GM12872 (cell line): ENCODE data around the gene ITCH.

Experiments used
- CTCF ChIP-seq: IDR thresholded peaks from 3 replicates; pipeline ENCODE4 v1.5.1; 2011; ENCODE audit warnings: low read depth, mild to moderate bottlenecking, low read length, moderate library complexity; ENCODE audit not compliant: insufficient read depth

Gene ITCH

GRCh38 chr20:34473262-34473883, 110.3 kb downstream of the ITCH start:
- TF ChIP-seq CTCF, result peak; percentile 50

GRCh38 chr20:34475979-34476736, 113.1 kb downstream of the ITCH start:
- peak; percentile 69 for TF ChIP-seq CTCF

GRCh38 chr20:34479627-34480026, 116.6 kb downstream of the ITCH start:
- TF ChIP-seq CTCF, result no peak

- no peak for TF ChIP-seq CTCF
Measured at GRCh38 chr20:34485068-34485634, 122.1 kb downstream of the ITCH start.

- no peak for TF ChIP-seq CTCF
Measured at GRCh38 chr20:34491226-34491931, 128.3 kb downstream of the ITCH start.

GRCh38 chr20:34491932-34492509, 128.9 kb downstream of the ITCH start:
- no peak for TF ChIP-seq CTCF

GRCh38 chr20:34493646-34494045, 130.6 kb downstream of the ITCH start:
- TF ChIP-seq CTCF, result no peak
